ENCODE measurements around the gene GJB2.

- TF ChIP-seq CTCF (IDR thresholded peaks at IDR 0.05; ENCODE audit: insufficient read depth, low read depth, low read length): no peak
- no peak for TF ChIP-seq EZH2 (IDR thresholded peaks at IDR 0.05; ENCODE audit: insufficient read depth, low read length)
Measured at GRCh38 chr13:20217168-20217567, 24.4 kb upstream of the GJB2 start.
